ENCODE results near the gene CLPSL1. TPM values are rescaled to one million over a fixed set of nuclear protein-coding genes. Genes with fewer than 3 reads are reported as not detected.

The CLPSL1 gene
- total and polyA plus RNA-seq, 2 experiments from 2014 or later, result not detected

DNA sequence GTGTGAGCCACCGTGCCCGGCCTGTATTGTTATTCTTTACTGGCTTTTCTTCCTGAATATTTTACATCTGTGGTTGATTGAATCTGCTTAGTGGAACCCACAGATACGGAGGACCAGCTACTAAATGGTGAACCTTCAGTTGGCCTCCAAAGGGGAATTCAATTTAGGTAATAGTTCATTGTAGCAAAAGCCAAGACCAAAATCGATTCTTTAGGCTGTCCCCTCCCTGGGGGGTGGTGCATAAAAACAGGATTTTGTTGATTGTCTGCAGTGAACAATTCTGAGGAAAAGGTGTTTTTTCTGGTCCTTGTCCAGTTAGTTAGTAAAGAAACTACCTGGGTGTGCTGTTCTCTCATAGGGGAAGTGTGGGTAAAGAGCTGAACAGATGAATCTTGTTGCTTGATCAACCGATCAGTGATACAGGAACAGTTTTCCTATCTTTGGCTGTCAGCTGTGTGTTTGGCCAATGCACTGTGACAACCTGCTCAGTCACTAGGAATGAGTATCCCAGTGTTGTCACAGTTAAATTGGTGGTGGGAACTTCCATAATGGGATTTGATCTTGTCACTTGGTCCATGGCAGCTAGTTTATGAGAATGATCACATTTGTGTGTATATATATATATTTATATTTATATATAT lies 43.9 kb downstream of the CLPSL1 start (continued):
- TF ChIP-seq, protein P1, sequence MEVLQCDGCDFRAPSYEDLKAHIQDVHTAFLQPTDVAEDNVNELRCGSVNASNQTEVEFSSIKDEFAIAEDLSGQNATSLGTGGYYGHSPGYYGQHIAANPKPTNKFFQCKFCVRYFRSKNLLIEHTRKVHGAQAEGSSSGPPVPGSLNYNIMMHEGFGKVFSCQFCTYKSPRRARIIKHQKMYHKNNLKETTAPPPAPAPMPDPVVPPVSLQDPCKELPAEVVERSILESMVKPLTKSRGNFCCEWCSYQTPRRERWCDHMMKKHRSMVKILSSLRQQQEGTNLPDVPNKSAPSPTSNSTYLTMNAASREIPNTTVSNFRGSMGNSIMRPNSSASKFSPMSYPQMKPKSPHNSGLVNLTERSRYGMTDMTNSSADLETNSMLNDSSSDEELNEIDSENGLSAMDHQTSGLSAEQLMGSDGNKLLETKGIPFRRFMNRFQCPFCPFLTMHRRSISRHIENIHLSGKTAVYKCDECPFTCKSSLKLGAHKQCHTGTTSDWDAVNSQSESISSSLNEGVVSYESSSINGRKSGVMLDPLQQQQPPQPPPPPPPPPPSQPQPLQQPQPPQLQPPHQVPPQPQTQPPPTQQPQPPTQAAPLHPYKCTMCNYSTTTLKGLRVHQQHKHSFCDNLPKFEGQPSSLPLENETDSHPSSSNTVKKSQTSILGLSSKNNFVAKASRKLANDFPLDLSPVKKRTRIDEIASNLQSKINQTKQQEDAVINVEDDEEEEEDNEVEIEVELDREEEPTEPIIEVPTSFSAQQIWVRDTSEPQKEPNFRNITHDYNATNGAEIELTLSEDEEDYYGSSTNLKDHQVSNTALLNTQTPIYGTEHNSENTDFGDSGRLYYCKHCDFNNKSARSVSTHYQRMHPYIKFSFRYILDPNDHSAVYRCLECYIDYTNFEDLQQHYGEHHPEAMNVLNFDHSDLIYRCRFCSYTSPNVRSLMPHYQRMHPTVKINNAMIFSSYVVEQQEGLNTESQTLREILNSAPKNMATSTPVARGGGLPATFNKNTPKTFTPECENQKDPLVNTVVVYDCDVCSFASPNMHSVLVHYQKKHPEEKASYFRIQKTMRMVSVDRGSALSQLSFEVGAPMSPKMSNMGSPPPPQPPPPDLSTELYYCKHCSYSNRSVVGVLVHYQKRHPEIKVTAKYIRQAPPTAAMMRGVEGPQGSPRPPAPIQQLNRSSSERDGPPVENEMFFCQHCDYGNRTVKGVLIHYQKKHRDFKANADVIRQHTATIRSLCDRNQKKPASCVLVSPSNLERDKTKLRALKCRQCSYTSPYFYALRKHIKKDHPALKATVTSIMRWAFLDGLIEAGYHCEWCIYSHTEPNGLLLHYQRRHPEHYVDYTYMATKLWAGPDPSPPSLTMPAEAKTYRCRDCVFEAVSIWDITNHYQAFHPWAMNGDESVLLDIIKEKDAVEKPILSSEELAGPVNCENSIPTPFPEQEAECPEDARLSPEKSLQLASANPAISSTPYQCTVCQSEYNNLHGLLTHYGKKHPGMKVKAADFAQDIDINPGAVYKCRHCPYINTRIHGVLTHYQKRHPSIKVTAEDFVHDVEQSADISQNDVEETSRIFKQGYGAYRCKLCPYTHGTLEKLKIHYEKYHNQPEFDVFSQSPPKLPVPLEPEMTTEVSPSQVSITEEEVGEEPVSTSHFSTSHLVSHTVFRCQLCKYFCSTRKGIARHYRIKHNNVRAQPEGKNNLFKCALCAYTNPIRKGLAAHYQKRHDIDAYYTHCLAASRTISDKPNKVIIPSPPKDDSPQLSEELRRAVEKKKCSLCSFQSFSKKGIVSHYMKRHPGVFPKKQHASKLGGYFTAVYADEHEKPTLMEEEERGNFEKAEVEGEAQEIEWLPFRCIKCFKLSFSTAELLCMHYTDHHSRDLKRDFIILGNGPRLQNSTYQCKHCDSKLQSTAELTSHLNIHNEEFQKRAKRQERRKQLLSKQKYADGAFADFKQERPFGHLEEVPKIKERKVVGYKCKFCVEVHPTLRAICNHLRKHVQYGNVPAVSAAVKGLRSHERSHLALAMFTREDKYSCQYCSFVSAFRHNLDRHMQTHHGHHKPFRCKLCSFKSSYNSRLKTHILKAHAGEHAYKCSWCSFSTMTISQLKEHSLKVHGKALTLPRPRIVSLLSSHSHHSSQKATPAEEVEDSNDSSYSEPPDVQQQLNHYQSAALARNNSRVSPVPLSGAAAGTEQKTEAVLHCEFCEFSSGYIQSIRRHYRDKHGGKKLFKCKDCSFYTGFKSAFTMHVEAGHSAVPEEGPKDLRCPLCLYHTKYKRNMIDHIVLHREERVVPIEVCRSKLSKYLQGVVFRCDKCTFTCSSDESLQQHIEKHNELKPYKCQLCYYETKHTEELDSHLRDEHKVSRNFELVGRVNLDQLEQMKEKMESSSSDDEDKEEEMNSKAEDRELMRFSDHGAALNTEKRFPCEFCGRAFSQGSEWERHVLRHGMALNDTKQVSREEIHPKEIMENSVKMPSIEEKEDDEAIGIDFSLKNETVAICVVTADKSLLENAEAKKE (CRISPR knock-in tag; IDR thresholded peaks at IDR 0.05), result no peak
- no peak for TF ChIP-seq POLR2AphosphoS5 (IDR thresholded peaks at IDR 0.05; ENCODE audit: low read depth)
- TF ChIP-seq, protein P2, sequence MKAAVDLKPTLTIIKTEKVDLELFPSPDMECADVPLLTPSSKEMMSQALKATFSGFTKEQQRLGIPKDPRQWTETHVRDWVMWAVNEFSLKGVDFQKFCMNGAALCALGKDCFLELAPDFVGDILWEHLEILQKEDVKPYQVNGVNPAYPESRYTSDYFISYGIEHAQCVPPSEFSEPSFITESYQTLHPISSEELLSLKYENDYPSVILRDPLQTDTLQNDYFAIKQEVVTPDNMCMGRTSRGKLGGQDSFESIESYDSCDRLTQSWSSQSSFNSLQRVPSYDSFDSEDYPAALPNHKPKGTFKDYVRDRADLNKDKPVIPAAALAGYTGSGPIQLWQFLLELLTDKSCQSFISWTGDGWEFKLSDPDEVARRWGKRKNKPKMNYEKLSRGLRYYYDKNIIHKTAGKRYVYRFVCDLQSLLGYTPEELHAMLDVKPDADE (IDR thresholded peaks at IDR 0.05), result no peak
- TF ChIP-seq STAT1 (IDR thresholded peaks at IDR 0.05; ENCODE audit: unreplicated experiment), result no peak
- no peak for TF ChIP-seq CREB1 (CRISPR knock-in tag; IDR thresholded peaks at IDR 0.05; ENCODE audit: low read depth)
- TF ChIP-seq ZNF331 (CRISPR knock-in tag; IDR thresholded peaks at IDR 0.05; ENCODE audit: low read depth), result no peak
- TF ChIP-seq ZNF114 (CRISPR knock-in tag; IDR thresholded peaks at IDR 0.05), result no peak
- no peak for TF ChIP-seq JUNB (IDR thresholded peaks at IDR 0.05; ENCODE audit: unreplicated experiment)

DNA sequence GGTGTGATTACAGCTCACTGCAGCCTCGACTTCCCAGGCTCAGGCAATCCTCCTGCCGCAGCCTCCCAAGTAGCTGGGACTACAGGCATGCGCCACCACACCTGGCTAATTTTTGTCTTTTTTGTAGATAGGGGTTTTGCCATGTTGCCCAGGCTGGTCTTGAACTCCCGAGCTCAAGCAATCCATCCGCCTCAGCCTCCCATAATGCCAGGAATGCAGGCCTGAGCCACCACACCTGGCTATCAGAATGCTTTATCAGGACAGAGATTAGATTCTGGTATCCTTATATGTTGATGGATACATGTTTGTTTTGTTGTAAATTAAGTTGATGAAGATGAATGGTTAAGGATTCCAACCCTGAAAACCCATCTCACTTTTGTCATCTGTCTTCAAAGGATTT lies 48.5 kb downstream of the CLPSL1 start:
- no peak for ATAC-seq
- Histone ChIP-seq H2AFZ (no peak overlapping the region), H3K9me2 (ENCODE audit: insufficient read depth) (no peaks in the 10 kb centered on the region), H3F3A (replicated peaks; ENCODE audit: low read depth) (peaks cover 3% of the 10 kb centered on the region; the same call in 1 of the 2 replicates), H3K36me3 (ENCODE audit: insufficient read depth) (peaks cover 4% of the 10 kb centered on the region; the same call in 1 of the 2 replicates), H3K4me1 (ENCODE audit: insufficient read depth) (no peaks in the 10 kb centered on the region), H3K4me2 (no peak overlapping the region), H3K27me3 (ENCODE audit: insufficient read depth) (no peaks in the 10 kb centered on the region), H4K20me1 (replicated peaks; ENCODE audit: insufficient read depth) (no peaks in the 10 kb centered on the region), H3K4me3 (no peak overlapping the region), H3K79me2 (replicated peaks; ENCODE audit: insufficient read depth) (no peaks in the 10 kb centered on the region), H3K27ac (ENCODE audit: low read depth) (no peak overlapping the region)
- Mint-ChIP-seq H3K4me1 (no peaks in the 10 kb centered on the region), H3K9me3 (no peaks in the 10 kb centered on the region), H3K4me3 (no peak overlapping the region), H3K27ac (no peak overlapping the region), H3K36me3 (ENCODE audit: low read depth) (peaks cover 10% of the 10 kb centered on the region), H3K27me3 (ENCODE audit: insufficient read depth, low read depth, poor library complexity) (peaks cover 3% of the 10 kb centered on the region)
- DNase-seq (ENCODE audit: low spot score), result no peak
- no peak for TF ChIP-seq JUNB (IDR thresholded peaks at IDR 0.05; ENCODE audit: unreplicated experiment)
- TF ChIP-seq EZH2 (IDR thresholded peaks at IDR 0.05; ENCODE audit: low read depth, unreplicated experiment), result no peak
- TF ChIP-seq POLR2AphosphoS5 (IDR thresholded peaks at IDR 0.05; ENCODE audit: low read depth), result no peak
- TF ChIP-seq, protein P3, sequence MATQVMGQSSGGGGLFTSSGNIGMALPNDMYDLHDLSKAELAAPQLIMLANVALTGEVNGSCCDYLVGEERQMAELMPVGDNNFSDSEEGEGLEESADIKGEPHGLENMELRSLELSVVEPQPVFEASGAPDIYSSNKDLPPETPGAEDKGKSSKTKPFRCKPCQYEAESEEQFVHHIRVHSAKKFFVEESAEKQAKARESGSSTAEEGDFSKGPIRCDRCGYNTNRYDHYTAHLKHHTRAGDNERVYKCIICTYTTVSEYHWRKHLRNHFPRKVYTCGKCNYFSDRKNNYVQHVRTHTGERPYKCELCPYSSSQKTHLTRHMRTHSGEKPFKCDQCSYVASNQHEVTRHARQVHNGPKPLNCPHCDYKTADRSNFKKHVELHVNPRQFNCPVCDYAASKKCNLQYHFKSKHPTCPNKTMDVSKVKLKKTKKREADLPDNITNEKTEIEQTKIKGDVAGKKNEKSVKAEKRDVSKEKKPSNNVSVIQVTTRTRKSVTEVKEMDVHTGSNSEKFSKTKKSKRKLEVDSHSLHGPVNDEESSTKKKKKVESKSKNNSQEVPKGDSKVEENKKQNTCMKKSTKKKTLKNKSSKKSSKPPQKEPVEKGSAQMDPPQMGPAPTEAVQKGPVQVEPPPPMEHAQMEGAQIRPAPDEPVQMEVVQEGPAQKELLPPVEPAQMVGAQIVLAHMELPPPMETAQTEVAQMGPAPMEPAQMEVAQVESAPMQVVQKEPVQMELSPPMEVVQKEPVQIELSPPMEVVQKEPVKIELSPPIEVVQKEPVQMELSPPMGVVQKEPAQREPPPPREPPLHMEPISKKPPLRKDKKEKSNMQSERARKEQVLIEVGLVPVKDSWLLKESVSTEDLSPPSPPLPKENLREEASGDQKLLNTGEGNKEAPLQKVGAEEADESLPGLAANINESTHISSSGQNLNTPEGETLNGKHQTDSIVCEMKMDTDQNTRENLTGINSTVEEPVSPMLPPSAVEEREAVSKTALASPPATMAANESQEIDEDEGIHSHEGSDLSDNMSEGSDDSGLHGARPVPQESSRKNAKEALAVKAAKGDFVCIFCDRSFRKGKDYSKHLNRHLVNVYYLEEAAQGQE (IDR thresholded peaks at IDR 0.05; ENCODE audit: unreplicated experiment), result no peak
- TF ChIP-seq, protein P4, sequence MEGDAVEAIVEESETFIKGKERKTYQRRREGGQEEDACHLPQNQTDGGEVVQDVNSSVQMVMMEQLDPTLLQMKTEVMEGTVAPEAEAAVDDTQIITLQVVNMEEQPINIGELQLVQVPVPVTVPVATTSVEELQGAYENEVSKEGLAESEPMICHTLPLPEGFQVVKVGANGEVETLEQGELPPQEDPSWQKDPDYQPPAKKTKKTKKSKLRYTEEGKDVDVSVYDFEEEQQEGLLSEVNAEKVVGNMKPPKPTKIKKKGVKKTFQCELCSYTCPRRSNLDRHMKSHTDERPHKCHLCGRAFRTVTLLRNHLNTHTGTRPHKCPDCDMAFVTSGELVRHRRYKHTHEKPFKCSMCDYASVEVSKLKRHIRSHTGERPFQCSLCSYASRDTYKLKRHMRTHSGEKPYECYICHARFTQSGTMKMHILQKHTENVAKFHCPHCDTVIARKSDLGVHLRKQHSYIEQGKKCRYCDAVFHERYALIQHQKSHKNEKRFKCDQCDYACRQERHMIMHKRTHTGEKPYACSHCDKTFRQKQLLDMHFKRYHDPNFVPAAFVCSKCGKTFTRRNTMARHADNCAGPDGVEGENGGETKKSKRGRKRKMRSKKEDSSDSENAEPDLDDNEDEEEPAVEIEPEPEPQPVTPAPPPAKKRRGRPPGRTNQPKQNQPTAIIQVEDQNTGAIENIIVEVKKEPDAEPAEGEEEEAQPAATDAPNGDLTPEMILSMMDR (conservative IDR thresholded peaks at IDR 0.05; ENCODE audit: low read depth in 2 of 2), result no peak
- no peak for TF ChIP-seq EZH2phosphoT487 (IDR thresholded peaks at IDR 0.05; ENCODE audit: unreplicated experiment)
- no peak for TF ChIP-seq ZNF331 (CRISPR knock-in tag; IDR thresholded peaks at IDR 0.05; ENCODE audit: low read depth)

Data from GM23338 (cell line).